Fibroblast of lung (primary cell): ENCODE data around the gene KCNT2. TPM values are rescaled to one million over a fixed set of nuclear protein-coding genes. Genes with fewer than 3 reads are reported as not detected.

Experiments used
- DNase-seq, 2 donors: peaks; one replicate each; pipeline versions ENCODE4 v3.0.0 to v3.0.0-alpha.2; 2010; ENCODE audit warnings: low read depth in 2 of 2
- H2AFZ ChIP-seq: 2 replicates; pipeline ENCODE4 v1.5.1; 2012; ENCODE audit warnings: low read length, control low read depth, inconsistent platforms
- H3K27ac ChIP-seq: 2 replicates; pipeline ENCODE4 v1.5.1; 2011; ENCODE audit warnings: low read length, control low read depth; ENCODE audit not compliant: insufficient read depth
- H3K27me3 ChIP-seq: 2 replicates; pipeline ENCODE4 v1.5.1; 2011; ENCODE audit warnings: mild to moderate bottlenecking, low read length; ENCODE audit not compliant: control insufficient read depth, insufficient read depth
- H3K36me3 ChIP-seq: 2 replicates; pipeline ENCODE4 v1.5.1; 2011; ENCODE audit warnings: low read length; ENCODE audit not compliant: control insufficient read depth, insufficient read depth
- H3K4me1 ChIP-seq: 2 replicates; pipeline ENCODE4 v1.5.1; 2011; ENCODE audit warnings: low read length; ENCODE audit not compliant: control insufficient read depth, insufficient read depth; ENCODE audit errors: extremely low read depth
- H3K4me2 ChIP-seq: 2 replicates; pipeline ENCODE4 v1.5.1; 2011; ENCODE audit warnings: low read length, control low read depth; ENCODE audit not compliant: insufficient read depth; ENCODE audit errors: extremely low read depth
- H3K4me3 ChIP-seq, 4 experiments: fragments of 200-600 bp in 1 of 4; sonication (generic) in 1 of 4; replicated peaks in 1 of 4; 2 replicates each; pipeline ENCODE4 v1.5.1; 2011 to 2016; ENCODE audit warnings: low read length in 4 of 4, low read depth in 3 of 4, mild to moderate bottlenecking in 3 of 4, control low read depth in 2 of 4, inconsistent platforms in 1 of 4, mixed read lengths in 1 of 4; ENCODE audit not compliant: insufficient read depth in 1 of 4; ENCODE audit errors: control extremely low read depth in 1 of 4
- H3K79me2 ChIP-seq: 2 replicates; pipeline ENCODE4 v1.5.1; 2012; ENCODE audit warnings: mild to moderate bottlenecking, low read length, inconsistent platforms; ENCODE audit not compliant: control insufficient read depth, insufficient read depth
- H3K9ac ChIP-seq: 2 replicates; pipeline ENCODE4 v1.5.1; 2011; ENCODE audit warnings: mild to moderate bottlenecking, low read length, control low read depth; ENCODE audit not compliant: insufficient read depth
- H3K9me3 ChIP-seq: 2 replicates; pipeline ENCODE4 v1.5.1; 2012; ENCODE audit warnings: low read depth, low read length; ENCODE audit not compliant: control insufficient read depth, insufficient read depth
- H4K20me1 ChIP-seq: 2 replicates; pipeline ENCODE4 v1.5.1; 2011; ENCODE audit warnings: low read length; ENCODE audit not compliant: control insufficient read depth, insufficient read depth; ENCODE audit errors: extremely low read depth
- EZH2 ChIP-seq: IDR thresholded peaks from 2 replicates; pipeline ENCODE4 v1.5.1; 2012; ENCODE audit warnings: low read length, control low read depth, mild to moderate bottlenecking; ENCODE audit errors: missing control alignments
- polyA plus RNA-seq, 2 donors: library from polyadenylated mRNA; depleted of rRNA in 1 of 2; stranded (reverse) in 1 of 2; unstranded in 1 of 2; fragments of >200 nt; gene quantifications; 2 replicates each; pipeline ENCODE4 v1.2.1, GENCODE V29; 2011 to 2012; ENCODE audit warnings: missing spikeins in 1 of 2
- total RNA-seq: library from RNA; depleted of rRNA; stranded (reverse); fragments of >200 nt; gene quantifications from 2 replicates; pipeline ENCODE4 v1.2.1, GENCODE V29; 2014
- TF ChIP-seq, protein P1 (sequence below), 2 donors: IDR thresholded peaks in 1 of 2; conservative IDR thresholded peaks in 1 of 2; 1 replicate in 1 of 2; 2 replicates in 1 of 2; pipeline ENCODE4 v1.5.1; 2011 to 2012; ENCODE audit warnings: low read length in 2 of 2, control low read depth in 1 of 2, inconsistent platforms in 1 of 2, low read depth in 1 of 2, mild to moderate bottlenecking in 1 of 2

The KCNT2 gene
- total and polyA plus RNA-seq, 2 donors (not counting 1 experiment from before 2014, with no cell fraction given): 0.96 to 8.1 TPM

DNA sequence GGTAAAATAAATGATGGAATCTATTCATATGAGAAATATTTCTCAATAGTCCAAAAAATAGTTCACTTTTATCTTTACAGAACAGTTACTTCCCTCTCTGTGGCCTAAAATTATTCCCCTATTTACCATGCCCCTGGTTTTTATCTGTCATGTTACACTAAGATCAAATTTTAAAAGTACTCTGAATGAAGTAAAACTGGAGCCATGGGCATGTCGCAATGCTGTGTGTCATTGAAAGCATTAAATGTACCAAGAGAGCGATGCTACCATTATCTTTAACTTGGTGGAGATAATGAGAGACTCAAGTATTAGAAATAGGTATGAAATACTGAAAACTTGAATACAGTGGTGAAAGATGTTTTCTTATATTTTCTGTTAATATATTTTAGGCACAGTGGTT, 146.2 kb downstream of the KCNT2 start:
- H3K4me1 ChIP-seq: peaks cover 12% of the 10 kb centered on the region
- H3K9me3 ChIP-seq: no peaks in the 10 kb centered on the region
- no peak for TF ChIP-seq EZH2
- TF ChIP-seq, protein P1, sequence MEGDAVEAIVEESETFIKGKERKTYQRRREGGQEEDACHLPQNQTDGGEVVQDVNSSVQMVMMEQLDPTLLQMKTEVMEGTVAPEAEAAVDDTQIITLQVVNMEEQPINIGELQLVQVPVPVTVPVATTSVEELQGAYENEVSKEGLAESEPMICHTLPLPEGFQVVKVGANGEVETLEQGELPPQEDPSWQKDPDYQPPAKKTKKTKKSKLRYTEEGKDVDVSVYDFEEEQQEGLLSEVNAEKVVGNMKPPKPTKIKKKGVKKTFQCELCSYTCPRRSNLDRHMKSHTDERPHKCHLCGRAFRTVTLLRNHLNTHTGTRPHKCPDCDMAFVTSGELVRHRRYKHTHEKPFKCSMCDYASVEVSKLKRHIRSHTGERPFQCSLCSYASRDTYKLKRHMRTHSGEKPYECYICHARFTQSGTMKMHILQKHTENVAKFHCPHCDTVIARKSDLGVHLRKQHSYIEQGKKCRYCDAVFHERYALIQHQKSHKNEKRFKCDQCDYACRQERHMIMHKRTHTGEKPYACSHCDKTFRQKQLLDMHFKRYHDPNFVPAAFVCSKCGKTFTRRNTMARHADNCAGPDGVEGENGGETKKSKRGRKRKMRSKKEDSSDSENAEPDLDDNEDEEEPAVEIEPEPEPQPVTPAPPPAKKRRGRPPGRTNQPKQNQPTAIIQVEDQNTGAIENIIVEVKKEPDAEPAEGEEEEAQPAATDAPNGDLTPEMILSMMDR (conservative IDR thresholded peaks at IDR 0.05 in 1 of 2, IDR thresholded peaks at IDR 0.05 in 1 of 2; ENCODE audit: low read depth in 1 of 2, low read length in 2 of 2): no peak
- H3K4me3 ChIP-seq: no peak overlapping the region
- no peaks in the 10 kb centered on the region for H3K27me3 ChIP-seq
- no peaks in the 10 kb centered on the region for H3K36me3 ChIP-seq
- no peaks in the 10 kb centered on the region for H4K20me1 ChIP-seq
- H3K79me2 ChIP-seq: no peaks in the 10 kb centered on the region
- no peak overlapping the region for H3K4me2 ChIP-seq
- peak in 1 of 2 donors; percentile 25 for DNase-seq
- H3K27ac ChIP-seq: no peak overlapping the region
- no peak overlapping the region for H2AFZ ChIP-seq
- no peak overlapping the region for H3K9ac ChIP-seq

- peak in 1 of 2 donors; percentile 37 for DNase-seq
- no peak for TF ChIP-seq EZH2
- TF ChIP-seq, protein P1 (conservative IDR thresholded peaks at IDR 0.05 in 1 of 2, IDR thresholded peaks at IDR 0.05 in 1 of 2; ENCODE audit: low read depth in 1 of 2, low read length in 2 of 2): no peak
- Histone ChIP-seq H3K9ac (no peak overlapping the region), H4K20me1 (no peaks in the 10 kb centered on the region), H3K79me2 (no peaks in the 10 kb centered on the region), H3K4me2 (no peak overlapping the region), H3K9me3 (no peaks in the 10 kb centered on the region), H3K27me3 (no peaks in the 10 kb centered on the region), H3K36me3 (no peaks in the 10 kb centered on the region), H3K4me3 (no peak overlapping the region), H2AFZ (no peak overlapping the region), H3K4me1 (peaks cover 10% of the 10 kb centered on the region), H3K27ac (no peak overlapping the region)
Measured at GRCh38 chr1:196461521-196461920, 146.7 kb downstream of the KCNT2 start.

- DNase-seq: peak in 1 of 2 donors; percentile 3
- Histone ChIP-seq H3K4me1 (no peaks in the 10 kb centered on the region), H3K9me3 (no peaks in the 10 kb centered on the region), H3K27me3 (no peaks in the 10 kb centered on the region), H2AFZ (peak overlapping the region; percentile 60), H3K27ac (no peak overlapping the region), H3K4me3 (no peak overlapping the region), H3K36me3 (no peaks in the 10 kb centered on the region), H3K79me2 (no peaks in the 10 kb centered on the region), H3K4me2 (no peak overlapping the region), H3K9ac (no peak overlapping the region), H4K20me1 (no peaks in the 10 kb centered on the region)
- no peak for TF ChIP-seq EZH2
- TF ChIP-seq, protein P1 (conservative IDR thresholded peaks at IDR 0.05 in 1 of 2, IDR thresholded peaks at IDR 0.05 in 1 of 2; ENCODE audit: low read depth in 1 of 2, low read length in 2 of 2): no peak
Measured at GRCh38 chr1:196459383-196459782, 148.9 kb downstream of the KCNT2 start.
